GM19455 (cell line): ENCODE results near the gene THEM5.

ENCODE experiments used
- ATAC-seq: cut with Tn5 transposase; IDR thresholded peaks from one replicate; pipeline ENCODE4 v1.9.1; 2021; ENCODE audit not compliant: unreplicated experiment

Gene THEM5

DNA sequence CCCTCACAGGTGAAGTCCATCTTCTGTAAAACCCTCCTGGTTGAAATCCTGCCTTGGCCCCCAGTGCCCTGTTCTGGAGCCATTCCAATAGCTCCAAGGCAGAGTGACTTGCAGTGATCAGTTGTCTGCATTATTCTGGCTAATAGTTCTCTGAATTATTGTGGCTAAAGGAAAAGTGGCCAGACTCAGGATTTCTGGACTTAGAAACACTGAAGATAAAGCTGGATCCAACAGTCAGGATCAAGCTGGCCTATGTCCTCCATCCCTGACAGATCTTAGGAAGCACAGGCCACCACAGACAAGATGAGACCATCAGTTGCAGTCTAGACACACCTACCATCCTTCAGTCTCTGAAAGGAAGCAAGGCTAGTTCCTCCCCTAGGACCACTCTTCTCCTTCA lies 13.1 kb downstream of the THEM5 start:
- no peak for ATAC-seq

DNA sequence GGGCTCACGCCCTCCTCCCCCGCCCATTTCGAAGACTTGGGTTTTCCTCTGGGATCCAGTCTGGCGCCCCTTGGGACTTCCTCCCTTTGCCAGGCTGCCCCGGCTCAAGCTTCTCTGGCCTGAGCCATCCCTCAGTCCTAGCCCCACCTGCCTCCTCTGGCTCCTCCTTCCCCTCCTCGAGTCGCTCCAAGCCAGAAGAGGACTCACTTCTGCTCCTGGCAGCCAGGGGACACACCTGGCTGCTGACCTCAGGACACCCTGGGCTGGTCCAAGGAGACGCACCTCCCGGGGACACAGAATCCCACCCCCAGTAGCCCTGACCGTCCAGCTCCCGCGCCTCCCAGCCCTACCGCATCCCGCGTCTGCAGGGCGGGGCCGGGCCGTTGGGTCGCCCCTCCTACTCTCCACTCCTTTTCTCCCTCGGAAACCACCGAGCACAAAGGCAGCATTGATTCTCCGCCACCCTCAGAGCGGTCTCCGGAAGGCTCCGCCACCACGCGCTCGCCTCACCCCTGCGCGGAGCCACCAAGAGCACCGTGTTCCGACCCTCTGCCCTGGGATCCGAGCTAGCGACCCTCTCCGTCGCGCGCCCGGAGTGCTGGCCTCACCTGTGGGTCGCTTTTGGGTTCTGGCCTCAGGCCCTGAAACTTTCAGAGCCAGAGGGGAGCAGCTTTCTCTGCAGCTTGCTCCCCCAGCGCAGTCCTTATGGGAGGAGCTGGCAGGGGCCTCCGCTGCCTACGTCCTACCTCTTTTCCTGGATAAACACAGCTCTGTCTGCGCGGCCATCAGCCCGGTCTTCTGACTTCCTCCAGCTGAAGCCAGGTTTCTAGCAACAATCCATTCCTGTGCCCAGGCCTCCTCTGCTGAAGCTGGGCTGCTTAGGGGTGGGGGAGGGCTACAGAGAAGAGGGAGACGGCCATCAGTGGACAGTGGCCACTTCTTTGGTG lies 13.8 kb downstream of the THEM5 start, which contains the start of gene C2CD4D:
Gene C2CD4D, minus strand, starts transcription at position 364 of the 947 bp plus-strand sequence. CDS start 831 bp downstream, outside the sequence.
- ATAC-seq, result no peak

DNA sequence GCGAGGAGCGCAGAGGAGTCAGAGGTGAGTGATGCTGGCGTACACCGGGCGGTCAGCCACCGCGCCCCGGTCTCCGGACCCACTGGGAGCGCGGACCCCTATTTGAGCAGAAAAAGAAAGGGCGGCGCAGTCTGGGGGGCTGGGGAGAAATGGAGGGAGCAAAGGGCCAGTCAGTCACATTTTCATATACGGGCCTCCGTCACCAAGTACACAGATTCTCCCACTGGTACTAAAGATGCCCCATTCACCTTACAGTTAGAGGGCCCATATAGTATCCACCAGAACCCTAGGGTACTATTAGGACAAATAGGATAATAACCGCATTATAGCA lies 14.5 kb downstream of the THEM5 start:
- no peak for ATAC-seq

DNA sequence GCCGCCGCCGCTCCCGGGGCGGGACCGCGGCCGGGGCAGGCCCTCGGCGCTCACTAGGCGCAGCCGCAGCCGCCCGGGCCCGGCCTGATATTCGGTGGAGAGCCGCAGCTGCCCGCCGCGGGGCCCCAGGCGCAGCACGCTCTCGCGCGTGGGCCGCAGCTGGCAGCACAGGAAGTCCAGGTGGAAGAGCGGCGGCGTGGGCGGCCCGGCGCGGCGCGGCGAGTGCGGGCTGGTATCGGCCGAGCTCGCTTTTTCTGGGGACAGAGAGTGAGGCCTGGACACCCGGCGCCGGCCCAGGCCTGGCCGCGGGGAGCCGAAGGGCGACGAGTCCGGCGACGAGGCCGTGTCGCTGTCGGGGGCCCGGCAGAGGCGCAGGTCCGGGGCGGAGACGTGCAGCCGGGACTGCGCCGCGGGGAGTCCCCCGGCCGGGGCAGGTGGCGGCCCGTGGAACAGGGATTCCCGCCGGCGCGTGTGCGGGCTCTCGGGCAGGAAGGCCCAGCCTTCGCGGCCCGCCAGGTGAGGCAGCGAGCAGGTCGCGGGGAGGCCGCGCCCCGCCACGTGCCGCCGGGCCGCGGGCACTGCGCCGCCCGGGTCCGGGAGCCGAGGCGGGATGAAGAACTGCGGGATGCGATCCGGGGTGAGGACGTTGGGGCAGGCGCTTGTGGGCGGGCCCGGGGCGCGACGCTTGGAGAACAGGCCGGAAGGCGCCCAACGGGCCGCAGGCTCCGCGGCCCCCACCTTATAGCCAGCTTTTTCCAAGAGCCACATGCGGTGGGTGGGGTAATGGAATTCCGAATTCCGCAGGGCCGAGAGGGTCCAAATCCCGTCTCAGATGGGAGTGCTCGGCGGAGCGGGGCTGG lies 15.1 kb downstream of the THEM5 start:
- no peak for ATAC-seq

DNA sequence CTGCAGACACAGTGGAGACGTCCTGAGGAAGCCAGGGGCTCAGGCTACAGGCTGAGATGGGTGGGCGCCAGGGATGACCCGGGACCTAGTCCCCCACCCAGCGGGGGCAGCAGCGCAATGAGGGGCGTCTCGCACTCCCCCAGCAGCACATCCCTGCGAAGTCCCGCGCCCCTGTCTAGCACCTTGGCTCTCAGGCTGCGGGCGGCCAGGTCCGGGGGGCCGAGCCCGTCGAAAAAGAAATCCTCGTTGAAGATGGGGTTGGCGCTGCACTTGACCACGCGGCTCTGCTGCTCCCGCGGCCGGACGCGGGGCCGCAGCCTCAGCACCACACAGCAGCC lies 15.7 kb downstream of the THEM5 start:
- ATAC-seq, result no peak

DNA sequence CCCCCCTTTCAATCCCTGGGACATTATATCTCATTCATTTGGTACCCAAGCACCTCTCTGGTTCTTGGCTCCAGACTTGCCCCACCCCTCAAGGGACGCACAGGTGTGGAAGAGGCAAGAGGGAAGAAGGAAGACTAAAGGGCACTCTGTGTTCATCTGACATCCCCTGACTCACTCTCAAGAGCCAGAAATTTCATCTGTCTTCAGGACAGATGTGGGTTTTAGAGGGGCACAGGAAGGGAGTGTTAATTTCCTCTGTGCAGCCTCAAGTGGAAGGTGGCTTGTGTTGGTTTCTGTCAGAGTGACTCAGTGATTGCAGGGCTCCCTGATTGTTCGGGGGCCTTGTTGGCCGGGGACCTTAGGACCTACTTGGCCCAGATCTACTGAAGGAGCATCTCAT lies 16.3 kb downstream of the THEM5 start:
- no peak for ATAC-seq

DNA sequence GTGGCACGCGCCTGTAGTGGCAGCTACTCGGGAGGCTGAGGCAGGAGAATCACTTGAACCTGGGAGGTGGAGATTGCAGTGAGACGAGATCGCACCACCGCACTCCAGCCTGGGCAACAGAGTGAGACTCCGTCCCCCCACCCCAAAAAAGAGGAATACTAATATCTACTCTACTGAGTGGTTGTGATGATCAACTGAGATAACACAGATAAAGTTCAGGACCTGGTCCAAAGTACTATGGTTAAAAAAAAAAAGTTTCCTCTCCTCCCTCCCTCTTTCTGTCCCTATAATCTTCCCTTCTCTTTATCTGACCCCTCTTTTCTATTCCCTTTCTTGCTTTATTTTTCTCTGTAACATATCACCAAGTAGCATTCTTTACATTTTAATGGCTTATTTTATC lies 17.9 kb downstream of the THEM5 start:
- ATAC-seq, result no peak

DNA sequence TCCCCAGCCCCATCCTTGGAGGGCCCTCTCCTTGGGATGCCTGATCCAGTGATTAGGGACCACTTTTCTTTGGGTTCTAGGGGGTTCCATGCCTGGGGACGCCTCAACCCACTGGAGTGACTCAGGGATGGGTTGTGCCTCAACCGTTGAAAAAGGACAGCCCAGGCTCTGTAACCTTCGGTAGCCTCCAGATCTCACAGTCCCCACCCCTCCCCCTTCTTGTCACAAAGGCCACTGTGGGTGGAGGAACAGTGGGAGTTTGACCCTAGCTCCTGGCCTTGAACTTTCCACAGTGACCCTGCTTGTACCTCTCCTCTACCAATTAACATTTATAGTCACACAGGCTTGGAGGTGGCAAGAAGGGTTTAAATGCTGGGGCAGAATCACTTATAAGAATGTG lies 19.3 kb downstream of the THEM5 start:
- ATAC-seq, result no peak

DNA sequence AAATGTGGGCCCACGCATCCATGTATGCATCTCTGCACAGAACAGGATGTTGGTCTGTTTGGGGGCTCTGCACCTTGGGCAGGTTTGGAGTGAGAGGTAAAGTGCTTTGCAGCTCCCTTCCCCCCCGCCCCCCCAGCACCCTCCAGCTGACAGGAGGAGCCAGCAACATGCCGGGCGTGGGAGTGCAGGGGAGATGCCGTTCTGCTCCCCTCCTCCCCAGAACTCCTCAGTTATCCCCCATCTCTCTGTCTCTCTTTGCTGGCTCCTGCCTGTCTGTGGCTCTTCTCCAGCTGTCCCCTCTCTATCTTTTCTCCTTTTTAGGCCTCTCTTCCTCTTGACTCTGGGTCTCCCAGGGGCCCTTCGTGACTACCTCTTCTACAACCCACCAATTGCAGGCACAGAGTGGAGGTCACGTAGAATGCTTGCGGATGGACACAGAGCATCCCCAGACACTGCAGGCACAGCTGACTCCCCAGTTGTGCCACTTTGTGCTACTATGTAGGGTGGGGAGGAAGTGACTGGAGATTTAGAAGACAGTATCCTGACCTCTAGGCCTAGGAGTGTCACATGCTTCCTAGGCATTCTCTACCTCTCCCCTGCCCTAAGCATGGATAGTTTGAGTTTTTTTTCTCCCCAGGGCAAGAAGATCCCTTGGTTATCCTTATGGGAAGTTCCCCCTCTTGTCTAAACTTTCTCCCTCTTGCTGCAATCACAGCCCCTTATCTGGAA lies 20.2 kb downstream of the THEM5 start:
- no peak for ATAC-seq

DNA sequence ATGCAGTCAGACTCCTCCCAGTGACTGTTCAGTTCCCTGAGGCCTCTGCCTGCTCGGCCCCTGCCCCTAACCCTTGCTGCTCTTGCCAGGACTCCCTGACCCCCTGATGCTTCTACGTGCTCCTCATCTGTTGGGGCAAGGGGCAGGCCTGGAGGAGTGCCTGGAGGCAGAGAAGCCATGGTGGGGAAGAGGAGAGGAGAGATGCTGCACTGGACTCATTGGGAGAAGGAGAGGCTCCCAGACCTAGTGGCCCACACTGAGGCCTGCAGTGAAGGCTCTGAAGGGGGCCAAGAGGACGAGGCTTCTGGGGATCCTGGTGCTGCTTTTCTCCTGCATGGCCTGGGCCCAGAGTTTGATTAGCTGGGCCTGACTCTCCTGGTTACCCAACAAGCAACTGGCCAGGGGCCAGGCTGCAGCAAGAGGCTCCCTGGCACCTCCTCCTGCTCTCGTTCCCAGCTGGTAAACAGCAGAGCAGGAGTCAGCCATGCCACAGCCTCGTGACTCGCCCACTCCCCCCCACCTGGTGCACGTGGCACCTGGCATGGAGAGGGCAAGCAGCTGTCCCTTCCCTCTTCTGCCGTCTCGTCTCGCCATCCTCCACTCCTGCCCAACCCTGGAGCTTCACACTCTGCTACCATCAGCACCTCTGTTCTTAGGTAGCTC lies 21.1 kb downstream of the THEM5 start:
- no peak for ATAC-seq

DNA sequence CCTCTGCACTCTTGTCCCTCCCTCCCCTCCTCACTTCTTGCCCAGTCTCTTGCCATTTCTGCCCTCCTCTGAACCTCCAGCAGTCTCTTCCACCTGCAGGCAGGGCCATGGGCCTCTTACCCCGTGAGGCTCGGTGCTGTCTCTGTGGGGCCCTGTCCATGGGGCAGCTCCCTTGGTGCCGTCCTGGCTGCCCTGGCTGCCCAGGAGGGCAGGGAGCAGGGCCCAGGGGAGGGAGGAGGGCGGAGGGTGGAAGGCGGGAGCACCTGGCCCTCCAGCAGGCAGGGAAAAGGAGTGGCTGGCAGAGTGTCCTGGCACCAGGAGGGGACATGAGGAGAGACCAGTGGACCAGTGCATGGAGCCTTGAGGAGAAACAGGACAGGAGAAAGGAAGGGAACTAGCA lies 21.9 kb downstream of the THEM5 start, which contains the start of gene RORC:
Gene RORC, minus strand, starts transcription at position 198 of the 400 bp plus-strand sequence. Its CDS starts 38 bp downstream, at position 160.
- no peak for ATAC-seq

DNA sequence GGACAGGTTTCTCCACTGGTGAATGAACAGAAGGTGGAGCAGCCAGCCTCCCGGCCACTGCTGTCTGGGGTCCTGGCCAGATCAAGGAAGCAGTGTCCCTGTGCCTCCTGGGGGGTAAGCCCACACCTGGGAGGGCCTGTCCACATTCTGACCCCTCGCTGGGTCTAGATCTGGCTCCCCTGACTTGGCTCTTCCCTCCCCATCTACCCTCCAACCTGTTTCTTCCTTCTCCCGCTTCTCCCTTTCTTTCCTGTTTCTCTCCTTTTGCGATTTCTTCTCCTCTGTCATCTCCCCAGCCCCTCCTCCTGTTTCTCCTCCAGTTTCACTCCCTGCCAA lies 22.3 kb downstream of the THEM5 start:
- ATAC-seq, result no peak

DNA sequence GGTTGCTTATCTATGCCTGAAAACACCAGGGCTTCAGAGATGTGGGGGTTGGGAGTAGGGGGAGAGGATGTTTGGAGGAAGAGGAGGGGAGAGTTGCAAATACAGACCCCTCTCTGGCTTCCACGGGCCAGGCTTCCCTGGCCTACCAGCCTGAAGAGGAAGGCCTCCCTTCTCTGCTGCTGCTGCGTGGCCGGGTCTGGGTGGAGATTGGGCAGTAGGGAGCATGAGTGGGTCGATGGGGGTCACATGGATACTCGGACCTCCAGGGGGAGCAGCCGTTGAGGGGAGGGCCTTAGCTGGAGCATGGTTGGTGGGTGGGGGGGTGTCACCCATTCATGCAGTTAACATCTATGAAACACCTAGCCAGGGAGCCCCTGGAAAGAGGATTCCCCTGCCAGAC lies 23.5 kb downstream of the THEM5 start:
- no peak for ATAC-seq

DNA sequence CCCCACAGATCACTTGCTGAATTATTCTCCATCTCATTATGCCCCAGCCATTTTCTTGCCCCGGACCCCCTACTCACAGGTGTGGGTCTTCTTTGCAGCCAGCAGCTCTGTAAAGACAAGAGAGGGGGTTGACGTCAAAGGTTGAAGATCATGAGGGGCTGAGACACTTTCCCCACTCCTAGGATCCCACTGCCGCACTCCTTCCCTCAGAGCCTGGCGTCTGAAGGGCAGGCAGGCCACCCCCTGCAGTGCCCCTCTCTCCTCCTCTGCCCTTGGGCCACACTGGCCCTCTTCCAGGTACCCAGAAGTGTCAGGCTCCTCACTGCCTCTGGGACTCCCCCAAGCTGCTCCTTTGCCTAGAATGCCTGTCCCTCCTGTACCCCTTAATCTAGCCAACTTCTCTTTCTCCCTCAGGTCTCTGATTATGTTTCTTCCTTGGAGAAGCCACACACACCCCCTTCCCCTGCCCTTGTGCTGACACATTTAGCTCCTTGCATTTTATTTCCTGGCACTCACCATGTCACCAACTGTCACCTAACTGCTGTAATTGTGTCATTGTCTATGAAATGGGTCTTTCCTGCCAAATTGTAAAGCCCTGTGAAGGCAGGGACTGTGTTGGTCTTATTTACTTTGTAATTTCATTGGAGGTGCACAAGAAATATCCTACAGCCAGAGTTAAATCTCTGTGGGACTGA lies 24.0 kb downstream of the THEM5 start:
- no peak for ATAC-seq

DNA sequence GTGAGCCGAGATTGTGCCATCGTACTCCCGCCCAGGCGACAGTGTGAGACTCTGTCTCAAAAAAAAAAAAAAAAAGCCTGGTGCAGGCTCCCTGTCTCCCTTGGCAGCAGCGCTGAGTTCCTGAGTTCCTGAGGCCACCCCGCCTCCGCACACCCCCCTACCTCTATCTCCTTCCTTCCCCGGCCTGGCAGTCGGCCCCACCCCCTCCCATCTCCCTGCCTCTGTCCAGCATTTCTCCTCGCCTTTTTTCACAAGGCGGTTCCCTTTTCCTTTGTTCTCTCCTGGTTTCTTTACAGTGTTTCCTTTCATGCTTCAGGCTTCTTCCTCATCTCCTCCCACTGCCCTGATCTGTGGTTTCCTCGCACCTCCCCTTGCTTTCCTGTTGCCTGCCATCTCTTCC lies 24.6 kb downstream of the THEM5 start:
- no peak for ATAC-seq

DNA sequence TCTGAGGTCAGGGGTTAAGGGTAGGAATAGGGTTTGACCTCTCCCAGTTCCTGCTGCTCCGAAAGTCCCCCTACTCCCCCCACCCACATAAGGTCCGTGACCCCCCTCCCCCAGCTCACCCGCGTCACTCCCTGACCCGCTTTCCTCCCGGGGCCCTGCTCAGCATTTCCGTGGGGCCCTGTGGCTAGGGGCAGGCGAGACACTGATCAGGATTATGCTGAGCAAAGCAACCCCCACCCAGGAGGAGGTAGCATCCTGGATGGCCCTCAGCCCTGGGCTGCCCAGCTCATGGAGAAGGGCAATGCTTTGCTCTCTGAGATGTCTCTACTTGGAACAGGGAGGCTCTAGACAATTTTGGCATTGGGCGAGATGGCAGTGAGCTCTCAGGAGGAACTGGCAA lies 25.7 kb downstream of the THEM5 start:
- no peak for ATAC-seq

DNA sequence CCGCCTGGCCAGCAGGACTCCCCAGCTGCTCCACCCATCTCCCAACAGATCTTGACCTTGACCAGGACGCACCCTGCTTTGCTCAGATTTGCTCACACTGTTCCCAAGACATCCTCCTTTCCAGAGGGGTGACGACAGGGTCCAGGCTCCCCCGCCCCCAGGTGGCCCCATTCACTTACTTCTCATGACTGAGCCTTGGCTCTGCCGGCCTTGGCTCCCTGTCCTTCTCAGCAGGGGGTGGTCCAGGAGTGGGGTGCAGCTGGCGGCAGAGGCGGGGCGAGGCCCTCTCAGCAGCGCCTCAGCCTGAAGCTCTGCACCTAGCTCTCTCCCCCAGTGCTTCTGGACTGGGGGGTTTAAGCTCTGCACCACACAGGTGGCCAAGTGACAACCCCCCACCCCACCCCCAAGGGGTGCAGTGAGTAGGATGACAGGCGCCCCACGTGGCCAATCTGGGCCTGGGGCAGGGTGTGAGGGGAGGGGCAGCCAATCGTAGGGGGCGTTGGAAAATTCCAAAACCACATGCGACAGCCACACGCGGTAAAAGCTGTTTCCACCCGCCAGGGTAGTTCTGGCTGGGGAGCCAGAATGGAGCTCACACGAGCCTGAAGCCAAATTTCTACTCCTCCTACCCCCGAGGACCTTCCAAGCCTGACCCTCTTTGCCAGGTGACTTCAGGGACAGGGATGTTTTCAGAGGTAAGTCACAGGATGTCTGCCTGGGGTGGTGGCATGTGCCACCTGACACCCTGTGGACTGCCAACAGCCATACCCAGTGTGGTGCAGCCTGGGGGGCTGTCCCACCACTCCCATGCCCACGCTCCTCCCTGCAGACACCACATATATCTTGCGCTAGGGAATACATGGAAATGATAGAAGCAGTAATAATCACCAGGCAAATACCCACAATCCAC lies 27.5 kb downstream of the THEM5 start:
- ATAC-seq, result no peak

DNA sequence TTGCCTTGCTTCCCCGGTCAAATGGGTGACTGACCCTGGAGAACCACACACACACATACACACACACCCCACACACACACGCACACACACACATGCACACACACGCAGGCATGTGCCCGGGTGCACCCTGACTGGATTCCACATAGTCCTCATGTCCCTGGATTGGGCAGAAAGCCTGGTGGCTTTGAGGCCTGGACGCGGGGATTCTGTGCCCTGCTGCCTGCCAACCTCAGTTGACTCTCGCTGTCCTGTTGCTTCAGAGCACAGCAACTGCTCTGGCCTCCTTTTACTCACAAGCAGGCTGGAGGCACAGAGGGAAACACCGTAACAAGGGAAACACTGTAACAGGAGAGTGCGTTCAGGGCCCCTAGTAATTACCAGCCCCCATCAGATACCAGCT lies 28.3 kb downstream of the THEM5 start:
- ATAC-seq, result no peak

DNA sequence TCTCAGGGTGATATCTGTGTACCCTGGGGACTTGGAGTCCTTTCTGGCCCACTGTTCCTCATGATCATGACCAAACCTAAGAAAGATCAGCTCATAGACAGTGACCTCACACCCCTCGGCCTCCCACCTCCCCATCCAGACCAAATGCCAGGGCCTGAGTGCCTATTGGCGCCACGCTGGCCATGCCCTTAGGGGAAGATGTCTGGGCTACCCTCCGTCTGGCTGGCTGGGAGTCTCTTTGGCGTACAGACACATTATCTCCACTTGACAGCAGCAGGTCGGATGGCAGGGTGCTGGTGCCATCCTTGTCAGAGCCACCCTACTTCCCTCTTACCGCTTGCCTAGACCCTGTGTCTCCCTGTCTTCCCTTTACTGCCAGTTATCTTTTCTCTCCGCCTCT lies 30.3 kb downstream of the THEM5 start:
- ATAC-seq, result no peak
